GM21723 (cell line): ENCODE measurements around the gene ZBTB33.

Experiments used
- ATAC-seq: cut with Tn5 transposase; IDR thresholded peaks from one replicate; pipeline ENCODE4 v1.9.1; 2021; ENCODE audit warnings: mild to moderate bottlenecking, moderate library complexity; ENCODE audit not compliant: unreplicated experiment

ZBTB33 gene

DNA sequence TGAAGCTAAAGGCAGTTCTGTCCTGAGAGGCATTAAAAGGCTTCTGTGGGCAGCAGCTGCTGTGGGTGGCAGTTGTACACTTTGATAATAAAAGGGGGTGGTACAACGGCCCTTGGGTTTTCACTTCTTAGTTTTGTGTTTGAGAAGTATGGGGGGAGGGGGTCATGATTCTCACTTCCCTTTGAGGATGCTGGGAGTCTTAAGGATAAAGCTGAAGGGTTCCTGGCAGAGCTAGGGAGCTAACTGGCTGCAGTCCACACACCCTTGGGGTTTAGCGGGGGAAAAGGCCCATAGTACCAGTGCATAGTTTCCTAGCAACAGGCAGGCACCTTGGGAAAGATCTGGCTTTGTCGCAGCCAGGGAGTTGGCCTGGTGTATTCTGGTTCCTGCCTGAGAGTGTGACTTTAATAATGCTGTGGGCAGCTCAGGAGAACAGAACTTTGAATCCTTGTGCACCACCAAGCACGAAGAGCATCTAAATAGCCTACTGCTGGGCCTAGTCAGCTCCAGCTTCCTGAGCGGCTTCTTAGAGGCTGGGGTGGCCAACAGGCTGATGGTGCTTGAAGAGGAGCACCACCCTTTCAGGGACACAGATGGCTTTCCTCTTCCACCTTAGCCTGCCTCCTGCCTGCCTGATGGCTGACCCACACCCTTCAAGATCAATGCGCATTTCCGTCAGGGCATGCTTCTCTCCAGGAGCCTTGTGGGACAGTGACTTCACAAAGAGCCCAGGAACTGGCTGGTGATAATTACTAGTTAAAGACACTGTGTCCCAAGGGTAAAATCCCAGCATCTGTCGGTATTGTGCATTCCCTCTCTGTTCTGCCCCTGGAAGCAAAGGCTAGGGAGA, 12.5 kb downstream of the ZBTB33 start:
- ATAC-seq = no peak

DNA sequence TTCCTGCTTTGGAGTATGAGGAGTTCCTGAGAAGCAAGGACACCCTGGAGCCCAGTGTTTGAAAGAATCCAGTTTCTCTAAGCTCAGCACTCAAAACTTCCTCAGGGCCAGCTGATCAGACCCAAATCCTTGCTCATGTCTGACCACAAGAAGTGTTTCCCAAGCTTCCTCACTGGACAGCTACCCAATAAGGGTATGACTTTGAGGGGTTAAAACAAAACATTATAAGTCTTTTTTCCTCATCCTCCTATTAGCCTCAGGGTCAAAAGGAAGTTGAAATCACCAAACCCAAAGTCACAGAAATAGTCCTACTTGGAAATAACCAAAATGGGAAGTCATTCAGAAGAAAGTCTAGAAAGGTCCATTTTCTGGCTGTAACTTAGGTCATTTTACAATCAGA, 13.7 kb downstream of the ZBTB33 start:
- no peak for ATAC-seq

GRCh38 chrX:120269373-120270035, 18.9 kb downstream of the ZBTB33 start:
- no peak for ATAC-seq

DNA sequence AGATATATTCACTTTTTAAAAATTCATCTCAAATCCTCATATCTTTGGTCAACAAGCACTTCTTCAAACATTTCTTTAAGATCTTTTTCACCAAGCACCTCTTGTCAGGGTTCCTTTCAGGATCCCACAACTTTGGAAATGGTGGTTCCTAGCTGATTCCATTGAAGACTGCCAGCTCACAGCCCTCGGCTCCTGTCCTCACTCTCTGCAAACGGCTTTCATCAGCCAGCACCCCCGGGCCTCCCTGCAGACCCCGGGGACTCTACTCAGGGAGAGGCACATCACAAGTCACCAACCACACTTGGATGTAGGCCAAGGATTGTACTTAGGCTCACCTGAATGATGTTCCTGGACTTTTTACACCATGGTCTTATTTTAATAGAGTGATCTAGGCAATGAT, 20.0 kb downstream of the ZBTB33 start:
- ATAC-seq = no peak

- no peak for ATAC-seq
These were observed 20.6 kb downstream of the ZBTB33 start for GRCh38 chrX:120271218-120271617.

DNA sequence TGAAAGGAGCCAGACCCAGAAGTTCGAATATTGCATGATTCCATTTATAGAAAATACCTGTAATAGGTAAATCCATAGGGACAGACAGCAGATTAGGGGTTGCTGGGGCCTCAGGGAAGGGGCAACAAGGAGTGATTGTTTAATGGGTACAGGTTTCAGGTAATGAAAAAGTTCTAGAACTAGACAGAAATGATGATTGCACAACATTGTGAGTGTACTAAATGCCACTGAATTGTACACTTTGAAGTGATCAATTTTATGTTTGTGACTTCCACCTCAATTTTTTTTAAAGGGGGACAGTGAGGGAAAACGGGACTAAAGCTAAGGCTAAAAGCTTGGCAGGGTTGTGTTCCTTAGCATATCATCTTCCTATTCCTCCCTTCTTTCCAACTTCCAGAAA, 23.5 kb downstream of the ZBTB33 start:
- no peak for ATAC-seq

- ATAC-seq = no peak
These were observed 24.3 kb downstream of the ZBTB33 start for GRCh38 chrX:120274958-120275357.

GRCh38 chrX:120281021-120281624, 30.5 kb downstream of the ZBTB33 start:
- no peak for ATAC-seq

GRCh38 chrX:120281761-120282160, 31.1 kb downstream of the ZBTB33 start:
- ATAC-seq = no peak

DNA sequence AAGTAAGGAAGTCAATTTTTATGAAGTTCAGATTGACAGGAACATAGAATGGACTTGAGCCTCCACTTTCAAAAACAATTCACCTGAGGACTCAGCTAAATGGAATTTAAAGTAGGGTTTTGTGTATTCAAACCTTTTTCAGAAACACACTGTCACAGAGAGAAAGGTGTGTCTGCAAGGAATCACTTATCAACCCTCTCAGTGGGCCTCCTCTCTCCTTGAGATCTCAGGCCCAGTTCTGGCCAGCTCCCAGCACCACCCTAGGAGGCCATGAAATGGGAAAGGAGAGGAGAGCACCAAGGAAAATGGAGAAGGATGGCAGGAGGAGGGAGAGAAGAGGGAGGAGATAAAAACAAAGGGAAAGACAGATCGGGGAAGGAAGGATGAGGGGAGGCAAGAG, 32.1 kb downstream of the ZBTB33 start:
- ATAC-seq = no peak

- peak; percentile 45 for ATAC-seq
These were observed 36.3 kb downstream of the ZBTB33 start for GRCh38 chrX:120286733-120287512.

DNA sequence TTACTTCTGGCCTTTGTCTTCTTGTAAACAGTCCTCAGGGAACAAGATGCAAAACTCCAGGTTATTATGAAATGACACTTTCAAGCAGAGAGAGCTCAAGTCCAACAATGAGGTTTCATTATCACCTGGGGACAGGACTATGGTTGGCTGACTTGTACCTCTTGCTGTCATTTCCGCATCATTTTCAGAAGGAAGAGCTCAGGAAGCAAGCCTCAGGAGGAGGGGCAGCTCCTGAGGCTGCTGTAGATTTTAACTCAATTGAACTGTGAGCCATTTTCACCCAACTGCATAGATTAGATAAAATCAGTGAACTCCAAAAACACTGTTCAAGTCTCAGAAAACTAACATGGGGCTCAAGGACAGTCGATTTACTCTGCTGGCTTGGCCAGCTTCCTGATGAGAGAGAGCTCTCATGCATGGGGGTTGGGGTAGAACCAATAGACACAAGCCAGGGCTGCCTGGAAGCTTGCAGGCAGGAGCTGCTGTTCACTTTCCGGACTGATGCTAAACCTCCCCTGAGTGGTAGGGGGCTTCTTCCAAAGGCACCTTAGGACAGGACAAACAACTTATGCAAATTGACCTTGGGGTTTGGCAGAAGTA, 37.0 kb downstream of the ZBTB33 start:
- ATAC-seq = no peak

GRCh38 chrX:120290107-120290506, 39.5 kb downstream of the ZBTB33 start:
- no peak for ATAC-seq

DNA sequence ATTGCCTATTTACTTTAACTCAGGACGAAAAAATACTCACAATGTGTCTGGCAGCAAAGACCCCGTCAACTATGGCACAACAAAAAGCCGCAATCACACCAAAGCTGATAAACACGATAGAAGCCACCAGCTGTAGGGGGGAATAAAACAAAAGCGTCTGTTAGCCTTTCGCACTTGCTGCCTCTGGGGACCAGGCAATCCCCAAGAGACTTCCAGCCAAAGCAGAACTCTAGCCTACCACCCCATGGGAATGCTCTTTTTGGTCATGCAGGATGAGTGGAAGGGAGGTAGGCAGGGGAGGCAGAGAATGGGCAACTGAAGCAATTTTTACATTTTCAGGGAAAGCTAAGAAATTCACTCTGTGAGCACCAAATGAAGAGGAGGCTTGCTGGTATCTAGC, 40.6 kb downstream of the ZBTB33 start:
- ATAC-seq = no peak

GRCh38 chrX:120293015-120293414, 42.4 kb downstream of the ZBTB33 start:
- no peak for ATAC-seq

GRCh38 chrX:120294651-120295050, 44.0 kb downstream of the ZBTB33 start:
- ATAC-seq = no peak

GRCh38 chrX:120297923-120298322, 47.3 kb downstream of the ZBTB33 start:
- ATAC-seq = no peak

- ATAC-seq = no peak
These were observed 49.3 kb downstream of the ZBTB33 start for GRCh38 chrX:120299928-120300327.

DNA sequence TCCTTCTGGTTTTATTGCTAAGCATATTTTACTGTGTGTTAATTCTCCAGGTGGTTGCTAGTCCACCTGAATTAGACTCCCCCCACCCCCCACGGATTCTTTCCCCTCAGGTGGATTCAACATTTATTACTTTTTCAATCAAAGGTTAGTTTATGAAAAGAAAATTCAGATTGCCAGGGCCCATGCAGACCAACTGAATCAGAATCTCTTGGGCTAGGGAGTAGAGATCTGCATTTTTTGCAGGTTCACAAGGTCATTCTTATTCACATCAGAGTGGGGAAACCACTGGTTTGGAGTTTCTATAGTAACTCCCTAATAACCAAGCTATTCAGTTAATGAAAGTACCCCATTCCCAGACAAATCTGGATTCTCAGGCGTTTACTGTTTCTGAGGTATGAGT, 50.9 kb downstream of the ZBTB33 start:
- ATAC-seq = no peak

DNA sequence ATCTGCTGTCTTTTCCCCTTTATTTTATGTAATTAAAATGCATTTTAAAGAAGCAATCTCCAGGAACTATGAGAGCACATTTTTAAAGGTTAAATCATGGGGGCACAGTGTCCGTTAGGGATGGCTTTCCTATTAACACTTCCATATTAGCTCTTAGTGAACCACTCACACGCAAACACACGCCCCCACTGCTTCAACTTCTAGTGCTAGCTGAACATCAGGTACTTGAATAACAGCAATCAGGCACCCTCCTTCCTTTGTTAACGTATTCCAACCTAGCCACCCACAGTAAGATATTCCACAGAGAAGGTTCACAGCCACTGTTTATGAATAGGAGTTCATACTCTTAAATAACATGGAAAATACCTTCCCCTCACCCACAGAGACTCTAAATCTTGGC, 51.3 kb downstream of the ZBTB33 start:
- ATAC-seq = peak; percentile 15

GRCh38 chrX:120302434-120302833, 51.8 kb downstream of the ZBTB33 start:
- peak; percentile 89 for ATAC-seq
